ENCODE results near the gene FURIN. TPM values are rescaled to one million over a fixed set of nuclear protein-coding genes. Genes with fewer than 3 reads are reported as not detected.

The FURIN gene
- total and polyA plus RNA-seq, 2 donors (not counting 1 experiment from before 2014, with no cell fraction given), result 19.4 to 27.9 TPM

DNA sequence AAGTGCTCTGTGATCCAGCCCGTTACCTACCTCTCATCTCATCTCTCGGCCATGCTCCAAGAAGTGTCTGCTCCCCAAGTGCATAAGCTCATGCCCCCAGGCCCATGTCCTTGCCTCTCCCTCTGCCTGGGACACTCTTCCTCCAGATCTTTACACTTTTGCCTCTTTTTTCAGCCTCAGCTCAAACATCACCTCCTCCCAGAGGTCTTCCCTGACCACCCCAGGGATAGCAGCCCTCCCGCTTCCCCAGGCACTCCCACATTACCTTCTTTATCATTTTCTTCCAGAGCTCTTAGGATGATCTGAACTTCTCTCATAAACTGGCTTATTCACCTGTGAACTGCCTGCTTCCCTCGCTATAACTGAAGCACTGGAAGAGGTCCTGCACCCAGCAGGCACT is 2.7 kb upstream of the FURIN start:
- no peaks in the 10 kb centered on the region for H3K9me3 ChIP-seq (ENCODE audit: control insufficient read depth, insufficient read depth, low read depth, low read length)
- H3K36me3 ChIP-seq (ENCODE audit: control insufficient read depth, insufficient read depth, low read length), result no peaks in the 10 kb centered on the region
- H3K27ac ChIP-seq (ENCODE audit: insufficient read depth, low read length), result no peak overlapping the region
- H2AFZ ChIP-seq (ENCODE audit: low read length), result no peak overlapping the region
- no peak overlapping the region for H3K4me2 ChIP-seq (ENCODE audit: extremely low read depth, insufficient read depth, low read length)
- TF ChIP-seq CTCF (conservative IDR thresholded peaks at IDR 0.05 in 1 of 2, IDR thresholded peaks at IDR 0.05 in 1 of 2; ENCODE audit: low read depth in 1 of 2, low read length in 2 of 2), result no peak
- H3K4me1 ChIP-seq (ENCODE audit: control insufficient read depth, extremely low read depth, insufficient read depth, low read length), result peaks cover 12% of the 10 kb centered on the region
- H3K79me2 ChIP-seq (ENCODE audit: control insufficient read depth, insufficient read depth, low read length), result peaks cover 3% of the 10 kb centered on the region
- no peak for DNase-seq (ENCODE audit: low read depth in 2 of 2)
- no peak overlapping the region for H3K4me3 ChIP-seq (replicated peaks in 1 of 4; ENCODE audit: control extremely low read depth in 1 of 4, insufficient read depth in 1 of 4, low read depth in 3 of 4, low read length in 4 of 4)
- H4K20me1 ChIP-seq (ENCODE audit: control insufficient read depth, extremely low read depth, insufficient read depth, low read length), result no peaks in the 10 kb centered on the region
- no peak overlapping the region for H3K9ac ChIP-seq (ENCODE audit: insufficient read depth, low read length)
- H3K27me3 ChIP-seq (ENCODE audit: control insufficient read depth, insufficient read depth, low read length), result no peaks in the 10 kb centered on the region

GRCh38 chr15:90866161-90866715 is 2.1 kb upstream of the FURIN start:
- H3K36me3 ChIP-seq (ENCODE audit: control insufficient read depth, insufficient read depth, low read length), result no peaks in the 10 kb centered on the region
- H3K79me2 ChIP-seq (ENCODE audit: control insufficient read depth, insufficient read depth, low read length), result peaks cover 5% of the 10 kb centered on the region
- peaks cover 14% of the 10 kb centered on the region for H3K4me1 ChIP-seq (ENCODE audit: control insufficient read depth, extremely low read depth, insufficient read depth, low read length)
- DNase-seq (ENCODE audit: low read depth in 2 of 2), result no peak
- no peak overlapping the region for H3K27ac ChIP-seq (ENCODE audit: insufficient read depth, low read length)
- no peak overlapping the region for H3K4me3 ChIP-seq (replicated peaks in 1 of 4; ENCODE audit: control extremely low read depth in 1 of 4, insufficient read depth in 1 of 4, low read depth in 3 of 4, low read length in 4 of 4)
- H2AFZ ChIP-seq (ENCODE audit: low read length), result no peak overlapping the region
- TF ChIP-seq CTCF (conservative IDR thresholded peaks at IDR 0.05 in 1 of 2, IDR thresholded peaks at IDR 0.05 in 1 of 2; ENCODE audit: low read depth in 1 of 2, low read length in 2 of 2) (no peak), EZH2 (IDR thresholded peaks at IDR 0.05; ENCODE audit: low read length, missing control alignments) (no peak)
- H3K4me2 ChIP-seq (ENCODE audit: extremely low read depth, insufficient read depth, low read length), result no peak overlapping the region
- H4K20me1 ChIP-seq (ENCODE audit: control insufficient read depth, extremely low read depth, insufficient read depth, low read length), result no peaks in the 10 kb centered on the region
- no peaks in the 10 kb centered on the region for H3K27me3 ChIP-seq (ENCODE audit: control insufficient read depth, insufficient read depth, low read length)
- H3K9me3 ChIP-seq (ENCODE audit: control insufficient read depth, insufficient read depth, low read depth, low read length), result no peaks in the 10 kb centered on the region
- no peak overlapping the region for H3K9ac ChIP-seq (ENCODE audit: insufficient read depth, low read length)

- no peak overlapping the region for H2AFZ ChIP-seq (ENCODE audit: low read length)
- H3K27me3 ChIP-seq (ENCODE audit: control insufficient read depth, insufficient read depth, low read length), result no peaks in the 10 kb centered on the region
- H3K9ac ChIP-seq (ENCODE audit: insufficient read depth, low read length), result no peak overlapping the region
- DNase-seq (ENCODE audit: low read depth in 2 of 2), result no peak
- H3K9me3 ChIP-seq (ENCODE audit: control insufficient read depth, insufficient read depth, low read depth, low read length), result no peaks in the 10 kb centered on the region
- no peak overlapping the region for H3K4me2 ChIP-seq (ENCODE audit: extremely low read depth, insufficient read depth, low read length)
- H3K4me1 ChIP-seq (ENCODE audit: control insufficient read depth, extremely low read depth, insufficient read depth, low read length), result peaks cover 14% of the 10 kb centered on the region
- no peak for TF ChIP-seq CTCF (conservative IDR thresholded peaks at IDR 0.05 in 1 of 2, IDR thresholded peaks at IDR 0.05 in 1 of 2; ENCODE audit: low read depth in 1 of 2, low read length in 2 of 2)
- no peak for TF ChIP-seq EZH2 (IDR thresholded peaks at IDR 0.05; ENCODE audit: low read length, missing control alignments)
- H4K20me1 ChIP-seq (ENCODE audit: control insufficient read depth, extremely low read depth, insufficient read depth, low read length), result no peaks in the 10 kb centered on the region
- H3K79me2 ChIP-seq (ENCODE audit: control insufficient read depth, insufficient read depth, low read length), result peaks cover 7% of the 10 kb centered on the region
- no peak overlapping the region for H3K4me3 ChIP-seq (replicated peaks in 1 of 4; ENCODE audit: control extremely low read depth in 1 of 4, insufficient read depth in 1 of 4, low read depth in 3 of 4, low read length in 4 of 4)
- H3K27ac ChIP-seq (ENCODE audit: insufficient read depth, low read length), result no peak overlapping the region
- H3K36me3 ChIP-seq (ENCODE audit: control insufficient read depth, insufficient read depth, low read length), result no peaks in the 10 kb centered on the region
These were observed 1.6 kb upstream of the FURIN start for GRCh38 chr15:90866800-90867199.

Data from fibroblast of lung (primary cell).